KBM-7 (cell line): Measurements from ENCODE around the gene IFITM2.
"Not testable (repeated sequence)": the region's sequence is repeated elsewhere in the genome, so short reads cannot be mapped to it uniquely, and the experiment has no call there.

Source experiments
- DNase-seq: peaks from one replicate; pipeline ENCODE4 v3.0.0-alpha.2; 2015
- in situ Hi-C: fragments of 300-500 bp; cut with MboI; formaldehyde crosslinking; loops from 2 replicates; pipeline ENCODE4 v1.14.3; 2020; ENCODE audit warnings: low sequenced_read_pairs, low pct_unique_long_range_greater_than_20kb, mixed read lengths

Gene IFITM2

GRCh38 chr11:280706-281485 lies 26.7 kb upstream of the IFITM2 start:
- in situ Hi-C loops = no loop called here
- DNase-seq = peak; percentile 39

DNA sequence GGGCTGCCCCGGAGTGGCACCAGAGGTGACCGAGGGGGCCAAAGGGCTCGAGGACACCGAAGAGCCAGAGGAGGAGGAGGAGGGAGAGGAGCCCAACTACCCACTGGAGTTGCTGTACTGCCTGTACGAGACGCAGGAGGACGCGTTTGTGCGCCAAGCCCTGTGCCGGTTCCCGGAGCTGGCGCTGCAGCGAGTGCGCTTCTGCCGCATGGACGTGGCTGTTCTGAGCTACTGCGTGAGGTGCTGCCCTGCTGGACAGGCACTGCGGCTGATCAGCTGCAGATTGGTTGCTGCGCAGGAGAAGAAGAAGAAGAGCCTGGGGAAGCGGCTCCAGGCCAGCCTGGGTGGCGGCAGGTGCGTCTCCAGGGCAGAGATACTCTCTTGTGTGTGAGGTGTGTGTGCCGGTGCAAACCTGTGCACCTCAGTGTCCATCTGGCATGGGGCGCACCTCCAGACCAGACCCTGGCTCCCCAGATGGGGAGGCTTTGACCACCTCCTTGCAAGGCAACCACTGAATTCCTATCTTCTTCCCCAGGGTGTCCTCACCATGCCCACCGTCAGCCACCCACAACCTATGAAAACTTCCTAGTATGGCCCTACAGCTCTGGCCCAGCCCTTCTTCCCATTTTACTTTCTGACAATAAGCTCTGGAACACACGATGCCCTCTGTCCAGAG lies 26.0 kb upstream of the IFITM2 start:
- DNase-seq = no peak
- in situ Hi-C loops = no loop called here

GRCh38 chr11:282171-282570 lies 25.4 kb upstream of the IFITM2 start:
- in situ Hi-C loops = no loop called here
- no peak for DNase-seq

DNA sequence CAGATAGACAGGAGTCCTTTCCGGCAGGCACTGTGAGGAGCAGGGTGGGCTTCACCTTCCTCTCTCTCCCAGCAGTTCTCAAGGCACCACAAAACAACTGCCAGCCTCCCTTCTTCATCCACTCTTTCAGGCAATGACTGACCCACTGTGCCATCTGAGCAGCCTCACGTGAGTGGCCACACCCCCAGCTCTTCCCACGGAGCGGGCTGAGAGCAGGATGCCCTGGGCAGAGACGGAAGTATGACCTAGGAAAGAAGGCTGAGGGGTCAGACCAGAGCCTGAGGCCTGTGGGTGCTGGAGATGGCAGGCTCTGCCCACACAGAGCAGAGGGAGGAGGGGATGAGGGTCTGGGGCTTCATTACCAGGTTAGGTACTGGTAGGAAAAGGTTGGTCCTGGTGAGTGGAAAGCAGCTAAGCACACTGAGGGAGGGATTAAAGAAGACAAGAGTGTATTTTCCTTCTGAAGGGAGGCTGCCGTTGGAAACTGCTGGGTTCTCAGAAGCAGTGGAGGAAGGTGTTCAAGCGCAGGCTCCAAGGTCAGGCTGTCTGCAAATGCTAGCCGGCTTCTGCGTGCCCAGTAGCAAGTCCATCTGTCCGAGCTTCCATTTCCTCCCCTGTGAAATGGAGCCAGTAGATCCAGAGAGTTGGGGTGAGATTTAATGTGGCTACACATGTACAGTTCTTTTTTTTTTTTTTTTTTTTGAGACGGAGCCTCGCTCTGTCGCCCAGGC lies 24.8 kb upstream of the IFITM2 start:
- DNase-seq = no peak
- in situ Hi-C loops = no loop called here

- no peak for DNase-seq
- in situ Hi-C loops = no loop called here
Observed at GRCh38 chr11:283405-284104, 24.1 kb upstream of the IFITM2 start.

GRCh38 chr11:284105-285020 lies 23.3 kb upstream of the IFITM2 start:
- in situ Hi-C loops = no loop called here
- no peak for DNase-seq

DNA sequence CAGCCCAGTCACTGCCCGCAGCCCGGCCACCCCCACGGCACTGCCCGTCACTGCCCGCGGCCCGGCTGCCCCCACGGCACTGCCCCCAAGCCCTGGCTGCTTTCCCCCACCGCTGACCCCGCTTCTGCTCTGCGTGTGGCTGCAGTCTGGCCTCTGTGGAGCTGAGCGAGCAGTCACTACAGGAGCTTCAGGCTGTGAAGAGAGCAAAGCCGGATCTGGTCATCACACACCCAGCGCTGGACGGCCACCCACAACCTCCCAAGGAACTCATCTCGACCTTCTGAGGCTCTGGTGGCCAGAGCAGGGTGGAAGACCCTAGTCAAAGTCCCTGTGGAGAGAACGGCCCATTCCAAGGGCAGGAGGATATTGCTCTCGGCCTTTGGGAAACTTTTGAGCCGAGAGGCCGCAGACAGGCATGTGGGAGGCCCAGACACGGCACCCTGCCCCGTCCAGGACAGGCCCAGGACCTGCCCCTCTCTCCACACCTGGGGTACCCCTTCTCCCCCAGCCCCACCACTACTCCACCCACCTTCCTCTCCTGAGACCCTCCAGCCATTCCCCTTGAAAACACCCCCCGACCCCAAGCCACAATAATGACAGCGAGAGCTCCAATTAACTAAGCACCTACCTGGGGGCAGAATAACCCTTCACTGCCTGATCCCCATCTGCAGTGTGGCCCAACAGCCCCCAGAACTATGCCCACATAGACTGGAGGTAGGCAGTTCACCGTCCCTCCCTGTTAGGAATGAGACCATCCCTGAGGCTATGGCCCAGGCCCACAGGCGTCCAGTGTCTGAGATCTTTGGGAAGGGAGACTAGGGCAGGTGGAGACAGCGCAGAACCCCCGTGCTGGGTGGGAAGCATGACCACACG lies 22.4 kb upstream of the IFITM2 start:
- no peak for DNase-seq

GRCh38 chr11:285894-286220 lies 21.8 kb upstream of the IFITM2 start:
- no peak for DNase-seq
- in situ Hi-C loops = no loop called here

More for the DNA sequence above, 22.4 kb upstream of the IFITM2 start:
- in situ Hi-C loops = no loop called here

- in situ Hi-C loops, DNase-seq: not testable (repeated sequence)
Observed at GRCh38 chr11:286977-287820, 20.4 kb upstream of the IFITM2 start.

DNA sequence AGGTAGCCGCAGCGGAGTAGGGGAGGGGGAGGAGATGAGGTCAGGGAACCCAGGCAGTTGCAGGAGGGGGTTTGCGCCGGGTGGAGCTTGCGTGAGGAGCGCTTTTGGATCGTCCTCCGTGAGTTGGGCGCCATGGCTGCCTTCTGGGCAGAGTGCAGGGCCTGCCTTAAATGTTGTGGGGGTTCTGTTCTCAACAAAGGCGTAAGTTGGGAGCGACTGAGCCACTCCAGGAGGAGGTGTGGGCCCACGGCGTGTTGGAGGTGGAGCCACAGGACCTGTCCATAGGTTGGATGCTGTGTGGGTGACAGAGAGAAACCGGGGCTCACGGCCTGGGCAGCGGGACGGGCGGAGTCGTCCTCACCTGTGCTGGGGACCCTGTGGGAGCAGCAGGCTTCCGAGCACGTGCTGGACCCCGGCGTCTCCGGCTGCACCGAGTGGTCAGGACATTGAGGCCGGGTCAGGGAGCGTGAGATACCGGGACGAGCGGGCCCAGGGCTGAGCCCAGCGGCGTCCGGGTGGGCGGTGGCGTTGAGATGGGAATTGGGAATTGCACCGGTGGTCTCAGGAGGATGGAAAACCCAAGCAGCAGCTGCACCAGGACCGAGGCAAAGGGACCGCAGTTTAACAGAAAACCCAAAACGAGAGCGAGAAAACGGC lies 19.7 kb upstream of the IFITM2 start:
- no peak for DNase-seq
- in situ Hi-C loops = no loop called here

GRCh38 chr11:288478-289397 lies 18.9 kb upstream of the IFITM2 start, which contains the start of gene PGGHG:
Gene PGGHG, plus strand, starts transcription at chr11:289126. Its CDS starts 691 bp downstream, at chr11:289817.
- DNase-seq = no peak
- in situ Hi-C loops = no loop called here

- no peak for DNase-seq
- in situ Hi-C loops = no loop called here
Observed at GRCh38 chr11:289398-289711, 18.3 kb upstream of the IFITM2 start.

DNA sequence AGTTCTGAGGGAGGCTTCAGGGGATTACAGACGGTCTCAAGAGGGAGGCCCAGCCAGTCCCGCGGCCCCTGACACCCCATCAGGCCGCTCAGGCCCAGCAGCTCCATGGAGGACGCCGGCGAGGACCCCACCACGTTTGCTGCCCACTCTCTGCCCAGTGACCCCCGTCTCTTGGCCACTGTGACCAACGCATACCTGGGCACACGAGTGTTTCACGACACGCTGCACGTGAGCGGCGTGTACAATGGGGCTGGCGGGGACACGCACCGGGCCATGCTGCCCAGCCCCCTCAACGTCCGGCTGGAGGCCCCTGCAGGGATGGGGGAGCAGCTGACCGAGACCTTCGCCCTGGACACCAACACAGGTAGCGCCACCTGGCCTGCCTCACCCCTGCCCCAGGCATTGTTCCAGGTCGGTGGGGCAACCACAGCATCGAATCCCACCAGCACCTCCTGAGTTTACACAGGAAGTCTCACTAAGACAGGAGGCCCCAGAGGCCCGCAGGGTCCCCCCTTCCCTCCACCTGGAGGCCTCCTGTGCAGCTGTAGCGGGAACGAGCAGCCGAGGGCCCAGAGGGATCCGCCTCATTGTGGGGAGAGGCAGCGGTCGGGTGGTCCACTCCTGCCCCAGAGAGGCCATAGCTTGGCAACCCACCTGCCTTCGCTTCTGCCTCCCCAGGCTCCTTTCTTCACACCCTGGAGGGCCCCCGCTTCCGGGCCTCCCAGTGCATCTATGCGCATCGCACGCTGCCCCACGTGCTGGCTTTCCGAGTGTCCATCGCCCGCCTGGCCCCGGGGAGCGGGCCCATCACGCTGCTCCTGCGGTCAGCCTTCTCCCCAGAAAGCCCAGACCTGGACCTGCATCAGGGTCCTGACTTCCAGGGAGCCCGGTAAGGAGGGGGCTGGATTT lies 17.6 kb upstream of the IFITM2 start:
- DNase-seq = no peak
- in situ Hi-C loops = no loop called here

GRCh38 chr11:290621-291231 lies 16.9 kb upstream of the IFITM2 start:
- no peak for DNase-seq
- in situ Hi-C loops = no loop called here
